Measurements from ENCODE around the gene RAB31.

The RAB31 gene

GRCh38 chr18:9732031-9732430 is 23.9 kb downstream of the RAB31 start:
- H3K4me3 ChIP-seq (ENCODE audit: low read depth, low read length) = no peak overlapping the region
- TF ChIP-seq CTCF (IDR thresholded peaks at IDR 0.05; ENCODE audit: low read depth, low read length) = no peak

- H3K4me3 ChIP-seq (ENCODE audit: low read depth, low read length) = no peak overlapping the region
Measured at GRCh38 chr18:9734189-9734588, 26.1 kb downstream of the RAB31 start.

GRCh38 chr18:9735238-9735637 is 27.1 kb downstream of the RAB31 start:
- no peak overlapping the region for H3K4me3 ChIP-seq (ENCODE audit: low read depth, low read length)
- TF ChIP-seq CTCF (IDR thresholded peaks at IDR 0.05; ENCODE audit: low read depth, low read length) = no peak

More at GRCh38 chr18:9734189-9734588, 26.1 kb downstream of the RAB31 start:
- no peak for TF ChIP-seq CTCF (IDR thresholded peaks at IDR 0.05; ENCODE audit: low read depth, low read length)

GRCh38 chr18:9735879-9736278 is 27.8 kb downstream of the RAB31 start:
- no peak for TF ChIP-seq CTCF (IDR thresholded peaks at IDR 0.05; ENCODE audit: low read depth, low read length)
- H3K4me3 ChIP-seq (ENCODE audit: low read depth, low read length) = no peak overlapping the region

- H3K4me3 ChIP-seq (ENCODE audit: low read depth, low read length) = no peak overlapping the region
- no peak for TF ChIP-seq CTCF (IDR thresholded peaks at IDR 0.05; ENCODE audit: low read depth, low read length)
Measured at GRCh38 chr18:9736286-9736835, 28.3 kb downstream of the RAB31 start.

- TF ChIP-seq CTCF (IDR thresholded peaks at IDR 0.05; ENCODE audit: low read depth, low read length) = no peak
- H3K4me3 ChIP-seq (ENCODE audit: low read depth, low read length) = no peak overlapping the region
Measured at GRCh38 chr18:9737006-9737405, 28.9 kb downstream of the RAB31 start.

GRCh38 chr18:9737472-9738121 is 29.5 kb downstream of the RAB31 start:
- H3K4me3 ChIP-seq (ENCODE audit: low read depth, low read length) = no peak overlapping the region
- TF ChIP-seq CTCF (IDR thresholded peaks at IDR 0.05; ENCODE audit: low read depth, low read length) = no peak

All from WI38 (cell line).